ENCODE measurements around the gene ANKRD11. TPM values are rescaled to one million over a fixed set of nuclear protein-coding genes. Genes with fewer than 3 reads are reported as not detected.
A peak's percentile ranks its signal among the peaks of the same experiment; 100 is the strongest.

Gene ANKRD11
- total RNA-seq, 2 donors from 2014 or later: 197 to 251 TPM

DNA sequence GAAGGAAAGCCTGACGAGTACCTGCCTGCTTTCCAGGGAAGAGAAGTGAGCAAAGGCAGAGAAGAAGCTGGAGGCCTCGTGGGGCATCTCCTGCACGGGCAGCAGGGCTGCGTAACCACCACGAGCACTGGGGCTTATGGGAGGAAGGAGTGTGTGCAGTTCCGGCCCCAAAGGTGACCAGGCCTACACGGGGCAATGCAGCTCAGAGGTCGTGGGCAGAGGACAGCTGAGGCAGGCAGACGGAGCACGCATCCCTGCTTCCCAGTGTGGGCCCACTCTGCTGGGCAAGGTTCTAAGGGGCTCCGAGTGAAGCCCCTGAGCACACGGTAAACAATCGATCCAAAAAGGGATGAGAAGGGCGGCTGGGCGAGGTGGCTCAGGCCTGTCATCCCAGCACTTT lies 109.7 kb downstream of the ANKRD11 start:
- peak overlapping the region; percentile 31 for H3K4me3 Mint-ChIP-seq

DNA sequence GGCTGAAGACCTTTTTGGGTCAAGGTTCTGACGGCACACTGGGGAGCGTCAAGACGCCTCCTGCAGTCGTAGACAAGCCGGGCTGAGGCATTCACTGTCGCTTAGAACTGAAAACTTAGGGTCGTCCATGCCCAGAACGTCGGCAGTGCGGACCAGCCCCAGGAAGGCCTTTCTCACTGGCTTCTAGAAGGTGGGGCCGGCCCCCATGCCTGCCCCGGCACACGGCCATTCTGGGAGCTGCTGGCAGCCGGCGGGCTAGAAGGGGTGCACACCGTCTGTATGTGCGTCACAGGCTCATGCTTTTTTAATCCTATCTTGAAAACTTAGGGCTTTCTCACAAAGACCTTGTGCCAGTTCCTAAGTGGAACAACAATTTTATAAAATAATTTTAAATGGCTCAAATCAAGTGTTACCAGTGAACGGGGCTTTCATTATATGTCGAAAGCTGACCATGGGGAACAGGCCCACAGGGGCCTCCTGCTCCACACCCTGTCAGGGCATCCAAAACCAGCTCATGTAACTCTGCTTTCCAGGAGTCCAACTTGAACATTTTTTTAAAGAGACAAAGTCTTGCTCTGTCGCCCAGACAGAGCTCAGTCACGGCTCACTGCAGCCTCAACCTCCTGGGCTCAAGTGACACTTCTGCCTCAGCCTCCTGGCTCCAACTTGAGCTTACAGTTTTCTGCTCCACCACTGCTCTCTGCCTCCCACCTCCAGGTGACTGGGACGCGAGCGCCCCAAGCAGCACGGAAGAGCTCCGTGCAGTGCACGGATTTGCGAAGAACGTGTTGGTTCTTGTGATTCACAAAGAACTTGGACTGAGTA lies 111.2 kb downstream of the ANKRD11 start:
- Mint-ChIP-seq H3K36me3 (ENCODE audit: low read depth) (peaks cover 2% of the 10 kb centered on the region), H3K27me3 (no peaks in the 10 kb centered on the region), H3K4me3 (no peak overlapping the region), H3K4me1 (peaks cover 58% of the 10 kb centered on the region), H3K27ac (no peak overlapping the region)
- ATAC-seq: no peak
- no peak for DNase-seq
- H3K9me3 ChIP-seq (ENCODE audit: control insufficient read depth, low read length, poor library complexity, severe bottlenecking): no peaks in the 10 kb centered on the region

More for the DNA sequence above, 109.7 kb downstream of the ANKRD11 start:
- H3K27me3 Mint-ChIP-seq: no peaks in the 10 kb centered on the region
- H3K9me3 ChIP-seq (ENCODE audit: control insufficient read depth, low read length, poor library complexity, severe bottlenecking): no peaks in the 10 kb centered on the region
- ATAC-seq (no peak), DNase-seq (no peak)
- peak overlapping the region; percentile 65 for H3K27ac Mint-ChIP-seq
- H3K36me3 Mint-ChIP-seq (ENCODE audit: low read depth): peaks cover 2% of the 10 kb centered on the region
- peaks cover 61% of the 10 kb centered on the region for H3K4me1 Mint-ChIP-seq

DNA sequence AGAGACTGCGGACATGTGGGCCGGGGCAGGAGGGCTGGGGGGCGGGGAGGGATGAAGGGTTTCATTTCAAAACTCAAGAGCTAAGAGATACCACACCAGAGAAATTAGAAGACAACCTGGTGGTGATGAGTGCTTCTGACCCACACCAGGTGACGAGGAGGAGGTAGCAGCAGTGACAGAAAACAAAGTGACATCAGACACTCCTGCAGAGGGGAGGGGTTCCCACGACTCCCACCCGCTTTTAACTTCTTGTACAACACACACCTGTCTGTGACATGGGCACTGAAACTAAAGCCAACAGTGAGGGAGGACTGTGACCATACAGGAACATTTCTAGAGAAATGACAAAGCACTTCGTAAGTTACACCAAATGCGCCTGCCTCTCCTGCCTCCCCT lies 112.9 kb downstream of the ANKRD11 start:
- DNase-seq (no peak), ATAC-seq (no peak)
- Mint-ChIP-seq H3K4me1 (peaks cover 53% of the 10 kb centered on the region), H3K27ac (peak overlapping the region; percentile 45), H3K36me3 (ENCODE audit: low read depth) (peaks cover 2% of the 10 kb centered on the region), H3K27me3 (no peaks in the 10 kb centered on the region), H3K4me3 (no peak overlapping the region)
- H3K9me3 ChIP-seq (ENCODE audit: control insufficient read depth, low read length, poor library complexity, severe bottlenecking): no peaks in the 10 kb centered on the region

DNA sequence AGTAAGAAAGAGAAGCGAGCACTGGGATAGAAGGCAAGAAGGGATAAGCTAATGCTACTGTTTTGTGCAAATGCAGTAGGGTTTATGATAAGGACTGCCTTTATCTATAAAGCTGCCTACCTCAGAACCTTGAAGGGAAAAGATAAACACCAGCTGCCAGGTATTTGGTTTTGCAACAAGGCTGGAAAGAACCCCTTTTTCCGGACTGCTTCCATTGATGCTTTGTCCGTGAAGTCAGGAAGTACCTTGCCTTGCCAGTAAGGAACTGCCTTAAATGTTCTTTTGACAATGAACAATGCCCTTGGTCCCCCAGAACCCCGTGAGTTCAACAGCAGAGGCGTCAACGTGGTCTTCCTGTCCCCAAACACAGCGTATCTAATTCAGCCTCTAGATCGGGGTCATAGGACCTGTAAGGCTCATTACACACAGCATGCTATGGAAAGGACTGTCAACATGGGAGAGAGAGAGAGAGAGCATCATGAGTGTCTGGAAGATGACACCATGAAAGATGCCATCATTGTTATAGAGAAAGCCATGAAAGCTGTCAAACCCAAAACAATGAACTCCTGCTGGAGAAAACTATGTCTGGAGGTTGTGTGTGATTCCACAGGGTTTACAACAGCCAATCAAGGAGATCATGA lies 113.4 kb downstream of the ANKRD11 start:
- H3K27me3 Mint-ChIP-seq: no peaks in the 10 kb centered on the region
- H3K4me3 Mint-ChIP-seq: no peak overlapping the region
- H3K9me3 ChIP-seq (ENCODE audit: control insufficient read depth, low read length, poor library complexity, severe bottlenecking): no peaks in the 10 kb centered on the region
- H3K36me3 Mint-ChIP-seq (ENCODE audit: low read depth): peaks cover 2% of the 10 kb centered on the region
- ATAC-seq (no peak), DNase-seq (no peak)
- H3K4me1 Mint-ChIP-seq: peaks cover 53% of the 10 kb centered on the region
- H3K27ac Mint-ChIP-seq: peak overlapping the region; percentile 45

DNA sequence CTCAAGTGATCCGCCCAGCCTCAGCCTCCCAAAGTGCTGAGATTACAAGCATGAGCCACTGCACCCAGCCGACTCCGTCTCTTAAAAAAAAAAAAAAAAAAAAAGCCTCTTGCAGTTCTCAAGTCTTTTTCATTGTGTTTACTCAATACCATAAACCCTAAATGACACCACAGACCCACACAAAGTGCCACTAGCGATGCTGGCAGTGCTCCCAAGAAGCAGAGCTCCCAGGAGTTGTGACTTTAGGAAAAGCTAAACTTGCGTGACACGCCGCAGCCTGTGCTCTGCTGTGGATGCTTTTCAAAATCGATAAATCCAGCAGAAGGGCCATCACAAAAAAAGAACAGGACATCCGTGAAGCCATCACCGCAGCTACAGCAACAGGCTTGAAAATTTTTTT lies 114.7 kb downstream of the ANKRD11 start:
- Mint-ChIP-seq H3K27me3 (no peaks in the 10 kb centered on the region), H3K27ac (no peak overlapping the region), H3K4me1 (peaks cover 55% of the 10 kb centered on the region), H3K4me3 (no peak overlapping the region), H3K36me3 (ENCODE audit: low read depth) (peaks cover 2% of the 10 kb centered on the region)
- no peak for DNase-seq
- ATAC-seq: no peak
- H3K9me3 ChIP-seq (ENCODE audit: control insufficient read depth, low read length, poor library complexity, severe bottlenecking): no peaks in the 10 kb centered on the region

DNA sequence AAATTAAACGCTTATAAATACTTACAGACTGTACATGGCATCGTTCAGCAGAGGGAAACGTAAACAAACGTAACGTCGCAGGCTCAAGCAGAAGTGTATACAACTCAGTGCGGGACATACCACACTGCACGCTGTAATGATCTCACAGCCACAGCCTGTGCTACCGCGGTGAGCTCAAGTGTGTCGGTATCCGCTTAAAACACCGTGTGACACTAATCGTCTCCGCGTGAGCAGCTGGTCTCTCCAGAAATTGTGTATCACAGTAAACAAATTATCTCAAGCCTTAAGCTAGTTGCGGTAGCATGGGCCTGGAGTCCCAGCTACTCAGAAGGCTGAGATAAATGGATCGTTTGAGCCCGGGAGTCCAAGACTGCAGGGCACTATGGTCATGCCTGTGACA lies 115.3 kb downstream of the ANKRD11 start:
- DNase-seq: no peak
- Mint-ChIP-seq H3K27ac (no peak overlapping the region), H3K27me3 (no peaks in the 10 kb centered on the region), H3K36me3 (ENCODE audit: low read depth) (peaks cover 2% of the 10 kb centered on the region), H3K4me1 (peaks cover 54% of the 10 kb centered on the region), H3K4me3 (no peak overlapping the region)
- no peaks in the 10 kb centered on the region for H3K9me3 ChIP-seq (ENCODE audit: control insufficient read depth, low read length, poor library complexity, severe bottlenecking)
- ATAC-seq: peak; percentile 68

DNA sequence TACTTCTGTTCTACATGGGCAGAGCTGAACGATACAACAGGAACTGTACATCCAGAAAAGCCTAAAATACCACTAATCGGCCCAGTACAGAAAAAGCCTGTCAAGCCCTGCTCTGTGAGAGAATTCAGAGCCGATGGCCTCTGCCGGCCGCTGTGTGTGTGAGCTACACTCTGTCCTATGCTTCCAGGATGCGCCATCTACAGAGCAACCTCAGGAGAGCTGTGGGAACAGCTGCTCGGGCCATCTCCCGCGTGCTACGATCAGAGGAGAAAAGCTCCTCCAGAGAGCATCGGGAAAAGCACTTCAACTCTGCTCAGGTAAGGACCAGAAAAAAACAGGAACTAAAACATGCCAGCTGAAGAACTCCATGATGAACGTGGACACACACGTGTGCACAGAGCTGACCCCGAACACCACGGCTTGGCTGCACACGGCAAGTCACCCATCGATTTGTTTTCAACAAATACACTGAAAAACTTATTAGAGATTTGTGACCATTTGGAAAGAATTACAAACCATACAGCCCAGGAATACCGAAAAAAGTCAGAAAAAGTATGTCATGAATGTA lies 115.9 kb downstream of the ANKRD11 start:
- ATAC-seq (no peak), DNase-seq (no peak)
- no peak overlapping the region for H3K4me3 Mint-ChIP-seq
- no peak overlapping the region for H3K27ac Mint-ChIP-seq
- H3K9me3 ChIP-seq (ENCODE audit: control insufficient read depth, low read length, poor library complexity, severe bottlenecking): no peaks in the 10 kb centered on the region
- peaks cover 55% of the 10 kb centered on the region for H3K4me1 Mint-ChIP-seq
- H3K36me3 Mint-ChIP-seq (ENCODE audit: low read depth): peaks cover 2% of the 10 kb centered on the region
- H3K27me3 Mint-ChIP-seq: no peaks in the 10 kb centered on the region

DNA sequence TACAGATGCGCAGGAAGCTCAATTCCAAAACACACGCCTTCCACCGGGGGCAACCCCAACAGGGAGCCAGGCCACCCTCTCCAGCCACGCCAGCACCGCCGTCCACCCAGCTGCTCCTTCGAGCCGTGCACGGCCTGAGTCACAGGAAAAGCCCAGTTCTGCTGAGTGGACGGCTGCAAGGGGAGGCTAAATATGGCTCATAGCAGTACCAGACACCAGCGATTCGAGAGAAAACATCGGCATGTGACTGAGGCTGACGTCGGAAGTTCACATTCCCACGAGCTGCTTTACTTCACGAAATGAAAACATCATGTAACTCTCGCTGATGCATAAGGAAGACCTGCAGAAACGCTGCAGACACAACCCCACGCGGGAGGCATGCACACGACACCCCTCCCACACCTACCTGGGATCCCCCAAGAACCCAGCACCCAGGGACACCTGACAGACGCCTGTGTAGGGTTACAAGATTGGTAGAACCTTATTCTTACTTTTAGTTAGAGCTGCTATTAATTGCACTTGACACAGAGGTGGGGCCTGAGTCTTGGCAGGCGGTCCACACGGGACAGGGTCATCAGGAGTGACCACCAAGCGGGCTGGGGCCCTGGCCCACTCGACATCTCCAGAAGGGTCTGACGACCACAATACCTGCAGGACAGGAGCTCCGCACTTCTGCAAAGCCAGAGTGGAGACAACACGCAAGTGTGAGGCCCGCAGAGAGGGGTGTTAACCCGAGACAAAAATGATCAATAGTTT lies 116.8 kb downstream of the ANKRD11 start:
- H3K9me3 ChIP-seq (ENCODE audit: control insufficient read depth, low read length, poor library complexity, severe bottlenecking): no peaks in the 10 kb centered on the region
- Mint-ChIP-seq H3K27me3 (no peaks in the 10 kb centered on the region), H3K27ac (no peak overlapping the region), H3K4me1 (peaks cover 58% of the 10 kb centered on the region), H3K36me3 (ENCODE audit: low read depth) (peaks cover 2% of the 10 kb centered on the region), H3K4me3 (peak overlapping the region; percentile 41)
- ATAC-seq (no peak), DNase-seq (no peak)

DNA sequence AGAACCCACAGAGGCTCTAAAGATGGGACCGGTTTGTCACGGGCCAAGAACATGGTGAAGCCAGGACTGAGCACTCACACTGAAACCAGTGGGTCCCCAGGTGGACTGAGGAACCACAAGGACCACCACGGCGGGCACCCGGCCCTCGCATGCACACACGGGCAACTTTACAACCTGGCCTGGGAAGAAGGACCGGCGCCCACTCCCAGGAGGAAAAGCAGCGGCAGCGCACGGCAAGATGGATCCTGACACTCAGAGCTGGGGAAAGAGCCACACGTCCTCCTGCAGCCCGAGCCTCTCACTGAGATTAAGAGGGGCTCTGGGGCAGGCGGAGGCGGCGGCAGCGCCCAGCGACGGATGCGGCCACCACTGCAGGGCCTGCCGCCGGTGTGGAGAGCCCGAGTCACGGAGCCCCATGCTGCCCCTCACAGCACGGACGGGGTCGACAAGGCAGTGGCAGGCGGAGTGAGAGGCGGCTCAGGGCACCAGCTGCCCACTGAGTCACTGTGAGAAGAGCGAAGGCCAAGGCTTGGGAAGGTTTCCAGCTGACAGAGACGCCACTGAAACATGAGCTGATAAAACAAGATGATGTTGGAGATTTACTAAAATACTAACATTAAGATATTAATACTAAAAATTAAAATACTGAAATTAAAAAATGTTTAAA lies 118.3 kb downstream of the ANKRD11 start:
- H3K4me1 Mint-ChIP-seq: peaks cover 58% of the 10 kb centered on the region
- peaks cover 2% of the 10 kb centered on the region for H3K36me3 Mint-ChIP-seq (ENCODE audit: low read depth)
- peak overlapping the region; percentile 14 for H3K27ac Mint-ChIP-seq
- no peaks in the 10 kb centered on the region for H3K27me3 Mint-ChIP-seq
- DNase-seq: no peak
- H3K4me3 Mint-ChIP-seq: no peak overlapping the region
- ATAC-seq: no peak
- H3K9me3 ChIP-seq (ENCODE audit: control insufficient read depth, low read length, poor library complexity, severe bottlenecking): no peaks in the 10 kb centered on the region

DNA sequence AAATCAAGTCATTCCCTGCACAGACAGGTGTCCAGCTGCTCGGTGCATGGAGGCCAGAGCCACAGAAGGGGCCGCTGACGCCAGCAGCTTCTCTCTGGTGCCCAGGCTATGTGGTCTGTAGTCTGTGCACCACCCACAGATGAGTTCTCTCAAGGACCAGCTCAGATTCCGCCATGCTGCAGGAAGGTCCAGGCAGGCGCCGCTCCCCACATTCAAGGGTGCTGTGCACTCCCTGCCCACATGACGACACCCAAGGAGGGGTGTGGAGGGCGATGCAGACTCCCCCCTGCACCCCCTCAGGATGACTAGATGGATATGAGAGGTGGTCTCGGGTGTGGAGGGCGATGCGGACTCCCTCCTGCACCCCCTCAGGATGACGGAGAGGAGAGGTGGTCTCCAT lies 119.0 kb downstream of the ANKRD11 start:
- ATAC-seq (no peak), DNase-seq (no peak)
- H3K4me1 Mint-ChIP-seq: peaks cover 59% of the 10 kb centered on the region
- H3K9me3 ChIP-seq (ENCODE audit: control insufficient read depth, low read length, poor library complexity, severe bottlenecking): no peaks in the 10 kb centered on the region
- H3K36me3 Mint-ChIP-seq (ENCODE audit: low read depth): no peaks in the 10 kb centered on the region
- no peaks in the 10 kb centered on the region for H3K27me3 Mint-ChIP-seq
- H3K4me3 Mint-ChIP-seq: no peak overlapping the region
- H3K27ac Mint-ChIP-seq: peak overlapping the region; percentile 14

DNA sequence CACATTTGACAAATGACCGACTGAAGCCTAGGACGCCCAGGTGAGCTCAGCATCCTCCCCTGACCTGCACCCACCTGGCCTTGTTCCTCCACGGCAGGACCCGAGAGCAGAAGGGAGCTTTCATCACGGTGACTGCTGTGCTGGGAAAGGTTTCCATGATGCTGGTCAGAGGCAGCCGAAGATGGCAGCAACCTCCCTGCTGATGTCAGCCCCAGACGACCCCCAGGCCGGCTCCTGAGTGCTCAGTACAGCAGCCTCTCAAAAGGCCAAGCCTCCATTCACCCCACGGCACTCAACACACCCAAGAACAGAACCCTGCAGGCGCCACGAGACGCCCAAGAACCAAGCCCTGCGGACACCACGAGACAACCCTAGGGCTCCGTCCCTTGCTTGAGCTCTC lies 119.8 kb downstream of the ANKRD11 start:
- Mint-ChIP-seq H3K4me1 (peaks cover 59% of the 10 kb centered on the region), H3K27me3 (no peaks in the 10 kb centered on the region), H3K27ac (peak overlapping the region; percentile 49), H3K4me3 (no peak overlapping the region), H3K36me3 (ENCODE audit: low read depth) (no peaks in the 10 kb centered on the region)
- no peaks in the 10 kb centered on the region for H3K9me3 ChIP-seq (ENCODE audit: control insufficient read depth, low read length, poor library complexity, severe bottlenecking)
- DNase-seq (no peak), ATAC-seq (no peak)

DNA sequence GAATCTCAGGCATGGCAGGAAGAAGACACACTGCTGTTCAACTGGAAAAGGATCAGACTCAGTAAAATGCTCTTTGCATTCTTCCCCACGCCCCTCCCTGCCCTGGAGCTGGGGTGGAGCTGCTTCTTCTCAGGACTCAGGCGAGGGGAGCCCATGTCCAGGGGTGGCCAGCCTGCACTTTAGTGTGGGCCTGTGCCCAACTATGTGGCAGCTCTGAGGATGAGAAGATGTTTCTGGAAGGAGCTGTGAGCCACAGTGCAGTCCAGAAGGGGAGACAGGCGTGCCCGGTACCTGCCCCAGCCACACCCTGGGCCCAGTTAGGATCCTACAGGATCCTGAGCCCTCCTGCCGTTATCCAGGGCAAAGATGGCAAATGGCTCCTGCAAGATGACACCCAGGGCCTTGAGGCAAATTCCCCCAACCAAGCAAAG lies 120.3 kb downstream of the ANKRD11 start:
- Mint-ChIP-seq H3K27ac (peak overlapping the region; percentile 49), H3K4me3 (no peak overlapping the region)

More for the DNA sequence above, 120.3 kb downstream of the ANKRD11 start:
- no peaks in the 10 kb centered on the region for H3K9me3 ChIP-seq (ENCODE audit: control insufficient read depth, low read length, poor library complexity, severe bottlenecking)
- H3K27me3 Mint-ChIP-seq: no peaks in the 10 kb centered on the region
- no peaks in the 10 kb centered on the region for H3K36me3 Mint-ChIP-seq (ENCODE audit: low read depth)
- ATAC-seq (no peak), DNase-seq (no peak)
- H3K4me1 Mint-ChIP-seq: peaks cover 61% of the 10 kb centered on the region
